HG03520 (cell line): ENCODE results near the gene LAMP1.
"Not testable (repeated sequence)": the region's sequence is repeated elsewhere in the genome, so short reads cannot be mapped to it uniquely, and the experiment has no call there.

ENCODE experiments used
- ATAC-seq: cut with Tn5 transposase; IDR thresholded peaks from one replicate; pipeline ENCODE4 v1.9.1; 2021; ENCODE audit warnings: mild to moderate bottlenecking, moderate library complexity; ENCODE audit not compliant: unreplicated experiment

Gene LAMP1, protein sequence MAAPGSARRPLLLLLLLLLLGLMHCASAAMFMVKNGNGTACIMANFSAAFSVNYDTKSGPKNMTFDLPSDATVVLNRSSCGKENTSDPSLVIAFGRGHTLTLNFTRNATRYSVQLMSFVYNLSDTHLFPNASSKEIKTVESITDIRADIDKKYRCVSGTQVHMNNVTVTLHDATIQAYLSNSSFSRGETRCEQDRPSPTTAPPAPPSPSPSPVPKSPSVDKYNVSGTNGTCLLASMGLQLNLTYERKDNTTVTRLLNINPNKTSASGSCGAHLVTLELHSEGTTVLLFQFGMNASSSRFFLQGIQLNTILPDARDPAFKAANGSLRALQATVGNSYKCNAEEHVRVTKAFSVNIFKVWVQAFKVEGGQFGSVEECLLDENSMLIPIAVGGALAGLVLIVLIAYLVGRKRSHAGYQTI

DNA sequence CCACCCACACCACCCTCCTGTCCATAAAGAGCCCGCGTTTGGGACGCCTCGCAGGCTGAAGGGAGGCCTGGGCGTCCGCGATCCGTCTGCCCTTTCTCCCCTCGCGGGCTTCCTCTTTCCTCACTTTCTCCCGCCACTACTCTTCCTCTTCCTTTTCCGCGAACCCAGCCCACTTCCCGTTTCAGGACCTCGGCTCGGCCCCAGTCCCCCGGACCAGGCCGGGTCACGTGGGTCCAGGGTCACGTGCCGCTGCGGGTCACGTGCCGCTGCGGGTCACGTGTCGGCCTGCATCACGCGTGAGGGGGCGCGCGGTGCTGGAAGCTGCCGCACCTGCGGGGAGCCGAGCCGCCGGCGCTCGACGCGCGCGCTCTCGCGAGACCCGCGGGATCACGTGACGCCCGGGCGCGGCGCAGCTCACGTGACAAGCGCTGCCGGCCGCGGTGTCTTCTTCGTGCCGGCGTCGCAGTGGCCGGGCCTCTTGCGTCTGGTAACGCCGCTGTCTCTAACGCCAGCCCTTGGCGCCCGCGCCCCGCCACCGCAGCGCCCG is at the start of gene LAMP1:
Gene LAMP1 (plus strand): TSS at position 417 of the 547 bp plus-strand sequence. CDS start 196 bp downstream, outside the sequence.
- peak; percentile 71 for ATAC-seq

DNA sequence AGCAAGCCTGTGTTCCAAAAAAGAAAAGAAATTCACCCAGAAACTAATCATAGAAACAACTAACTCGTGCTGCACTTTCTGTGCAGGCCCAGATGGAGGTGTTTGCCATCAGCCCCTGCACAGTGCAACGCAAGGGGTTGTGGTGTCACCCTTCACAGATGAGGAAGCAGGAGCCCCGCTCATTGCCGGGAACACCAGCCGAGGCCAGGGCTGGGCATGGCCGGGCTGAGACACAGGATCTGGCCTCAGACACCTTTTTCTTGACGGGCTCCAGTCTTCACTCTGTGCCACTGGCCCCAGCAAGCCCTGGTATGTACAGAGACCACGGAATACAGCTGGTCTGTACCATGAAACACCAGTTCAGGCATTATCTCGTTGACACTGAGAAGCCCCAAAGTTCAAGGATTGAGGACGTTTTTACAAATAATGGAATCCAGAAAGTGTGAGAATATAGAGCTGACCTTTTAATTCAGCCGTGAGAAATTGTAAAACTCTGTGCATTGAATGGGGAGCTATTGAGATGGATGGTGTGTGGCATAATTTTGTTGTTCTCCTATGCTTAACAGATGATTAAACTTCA is 44.4 kb upstream of the LAMP1 start:
- ATAC-seq: no peak

DNA sequence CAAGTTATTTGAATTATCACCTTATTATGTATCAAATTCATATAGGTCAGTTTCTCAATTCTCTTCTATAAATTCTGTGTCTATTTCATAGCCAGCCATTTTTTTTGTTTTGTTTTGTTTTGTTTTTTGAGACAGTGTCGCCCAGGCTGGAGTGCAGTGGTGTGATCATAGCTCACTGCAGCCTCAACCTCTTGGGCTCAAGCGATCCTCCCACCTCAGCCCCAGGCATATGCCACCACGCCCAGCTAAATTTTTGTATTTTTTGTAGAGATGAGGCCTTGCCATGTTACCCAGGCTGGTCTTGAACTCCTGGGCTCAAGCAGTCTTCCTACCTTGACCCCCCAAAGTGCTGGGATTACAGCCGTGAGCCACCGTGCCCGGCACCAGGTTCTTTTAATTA is 39.1 kb upstream of the LAMP1 start:
- not testable (repeated sequence) for ATAC-seq

DNA sequence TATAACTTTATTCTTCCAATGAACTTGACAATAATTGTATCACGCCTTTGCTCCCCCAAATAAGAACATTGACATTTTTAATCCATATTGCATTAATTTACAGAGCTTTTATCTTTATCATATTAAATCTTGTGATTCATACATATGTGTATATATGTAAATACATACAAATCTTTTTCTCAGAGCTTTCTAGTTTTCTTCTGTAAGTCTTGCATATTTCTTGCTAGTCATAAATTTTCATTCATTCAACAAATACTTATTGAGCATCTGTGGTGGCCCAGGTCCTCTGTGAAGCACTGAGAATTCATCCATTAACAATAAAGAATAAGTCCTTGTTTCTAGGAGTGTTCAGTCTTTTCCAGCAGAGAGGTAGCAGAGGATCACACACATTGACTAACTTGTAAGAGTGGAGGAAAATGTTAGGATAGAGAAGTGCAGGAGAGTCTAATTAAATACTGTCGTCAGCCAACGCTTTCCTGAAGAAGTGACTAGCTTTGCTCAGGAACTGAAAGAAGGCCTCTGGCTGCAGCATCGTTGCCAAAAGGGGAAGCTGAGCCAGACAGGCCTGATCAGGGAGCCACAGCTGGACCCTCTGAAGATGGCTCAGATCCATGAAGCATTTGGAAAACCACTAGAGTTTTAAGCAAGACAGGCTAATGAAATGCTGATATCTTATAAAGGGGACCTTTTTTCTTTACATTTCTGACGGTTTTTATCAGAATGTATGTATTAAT is 38.6 kb upstream of the LAMP1 start:
- ATAC-seq: no peak

DNA sequence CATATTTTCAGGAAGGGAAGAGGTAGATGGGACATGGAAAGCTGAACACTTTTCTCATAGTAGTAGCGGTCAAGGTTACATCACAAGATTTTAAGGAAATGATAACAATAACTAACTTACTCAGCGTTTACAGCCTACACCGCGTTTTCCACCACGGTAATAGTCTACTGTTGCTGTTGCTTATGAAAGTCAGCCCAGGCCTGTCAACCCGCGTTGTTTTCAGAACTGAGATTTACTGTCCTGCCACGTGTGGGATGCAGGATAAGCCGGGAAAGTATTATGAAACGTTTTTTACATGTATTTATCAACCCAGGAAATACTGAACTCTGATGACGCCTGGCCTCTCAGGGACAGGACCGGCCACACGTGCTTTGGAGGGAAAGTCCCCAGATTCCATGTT is 36.0 kb upstream of the LAMP1 start:
- ATAC-seq: no peak

DNA sequence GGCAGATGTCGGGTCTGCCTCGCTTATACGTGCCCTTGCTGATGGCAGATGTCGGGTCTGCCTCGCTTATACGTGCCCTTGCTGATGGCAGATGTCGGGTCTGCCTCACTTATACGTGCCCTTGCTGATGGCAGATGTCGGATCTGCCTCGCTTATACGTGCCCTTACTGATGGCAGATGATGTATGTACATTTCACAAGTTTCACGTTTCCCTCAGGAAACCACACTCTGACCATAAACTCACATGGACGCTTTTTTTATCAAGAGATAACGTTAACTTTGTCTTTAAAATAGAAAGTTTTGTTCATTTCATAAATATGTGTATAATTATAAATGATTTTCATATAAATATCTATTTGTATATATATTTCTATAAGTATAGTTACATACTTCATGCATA is 34.0 kb upstream of the LAMP1 start:
- ATAC-seq: not testable (repeated sequence)

DNA sequence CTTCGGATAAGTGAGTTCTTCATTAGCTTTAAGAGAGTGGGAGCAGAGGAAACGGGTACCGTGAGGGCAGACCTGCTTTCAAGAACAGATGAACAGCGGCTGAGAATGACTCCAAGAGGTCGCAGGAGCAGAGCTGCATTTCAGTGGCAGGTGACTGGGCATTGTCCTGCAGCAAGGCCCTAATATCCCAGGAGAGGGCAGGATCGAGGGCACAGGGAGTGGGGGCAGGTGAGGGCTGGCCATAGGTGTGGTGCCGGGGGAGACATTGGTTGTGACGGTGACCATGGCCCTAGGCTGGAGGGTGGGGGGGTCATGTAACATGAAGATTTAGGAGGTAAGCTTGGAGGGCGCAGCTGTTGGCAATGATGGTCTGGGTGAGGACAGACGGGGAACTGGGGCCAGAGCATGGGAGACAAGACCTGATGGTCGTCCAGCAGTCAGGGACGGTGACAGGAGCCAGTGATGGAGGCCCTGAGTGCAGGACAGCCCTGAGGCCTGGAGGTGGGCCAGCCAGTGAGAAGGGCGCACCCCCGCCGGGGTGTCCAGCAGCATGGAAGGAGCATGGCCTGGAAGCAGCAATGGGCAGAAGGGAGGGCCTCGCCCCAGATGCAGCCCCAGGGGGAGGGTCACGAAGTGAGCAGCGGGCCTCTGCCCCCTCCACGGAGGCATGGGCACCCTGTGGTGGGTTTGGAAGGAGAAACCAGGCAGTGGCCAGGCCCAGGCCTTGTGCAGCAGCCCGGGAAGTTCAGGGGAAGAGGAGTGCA is 29.2 kb upstream of the LAMP1 start:
- no peak for ATAC-seq

DNA sequence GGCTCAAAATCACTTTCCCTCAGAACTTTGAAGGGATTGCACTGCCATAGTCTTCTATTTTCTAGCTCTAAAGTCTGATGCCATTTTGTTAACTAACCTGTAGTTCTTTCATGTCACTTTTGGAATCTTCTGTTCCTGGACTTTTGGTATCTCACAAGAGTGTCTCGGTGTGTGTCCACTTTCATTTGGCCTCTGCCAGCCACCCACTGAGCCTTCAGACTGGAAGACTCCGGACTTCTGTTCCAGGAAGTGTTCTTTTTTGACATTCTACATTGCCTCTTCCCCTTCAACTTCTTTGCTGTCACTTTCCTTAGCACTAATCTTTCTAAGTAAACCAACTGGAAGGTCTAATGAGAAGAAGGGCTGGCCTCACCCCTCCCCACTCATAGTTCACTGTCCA is 25.0 kb upstream of the LAMP1 start:
- no peak for ATAC-seq

DNA sequence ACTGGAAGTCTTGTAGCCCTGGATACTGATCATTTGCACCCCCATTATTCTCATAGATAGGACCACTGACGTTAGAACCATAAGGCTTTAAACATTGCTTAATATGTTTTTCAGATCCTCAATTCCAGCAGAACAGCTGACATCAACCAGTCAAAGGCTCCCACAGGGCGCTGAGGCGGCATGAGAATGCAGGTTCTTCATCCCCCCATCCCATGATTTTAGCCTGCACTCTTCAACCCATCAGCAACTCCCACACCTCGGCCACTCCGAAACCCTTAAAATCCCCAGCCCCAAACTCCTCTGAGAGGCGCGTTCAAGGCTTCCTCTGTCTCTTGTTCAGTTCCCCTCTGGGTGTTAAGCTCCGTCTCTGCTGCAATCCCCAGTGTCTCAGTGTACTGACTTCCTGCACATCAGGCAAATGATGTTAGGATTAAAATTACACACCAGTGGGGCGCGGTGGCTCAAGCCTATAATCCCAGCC is 24.3 kb upstream of the LAMP1 start:
- no peak for ATAC-seq

DNA sequence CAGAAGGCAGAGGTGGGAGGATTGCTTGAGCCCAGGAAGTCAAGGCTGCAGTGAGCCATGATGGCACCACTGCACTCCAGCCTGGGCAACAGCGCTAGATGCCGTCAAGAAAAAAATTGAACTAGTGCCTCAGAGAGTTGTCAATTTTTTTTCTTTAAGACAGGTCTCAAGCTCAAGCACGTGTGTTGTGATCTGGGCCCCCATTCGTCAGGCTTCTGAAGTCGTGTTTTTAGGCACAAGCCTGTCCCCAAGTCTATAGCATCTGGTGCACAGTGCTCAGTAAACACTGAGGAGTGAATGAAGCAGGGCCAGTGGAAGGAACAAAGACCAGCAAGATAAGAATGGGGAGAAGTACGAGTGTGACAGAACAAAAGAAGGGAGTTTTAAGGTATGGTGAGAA is 23.7 kb upstream of the LAMP1 start:
- no peak for ATAC-seq

DNA sequence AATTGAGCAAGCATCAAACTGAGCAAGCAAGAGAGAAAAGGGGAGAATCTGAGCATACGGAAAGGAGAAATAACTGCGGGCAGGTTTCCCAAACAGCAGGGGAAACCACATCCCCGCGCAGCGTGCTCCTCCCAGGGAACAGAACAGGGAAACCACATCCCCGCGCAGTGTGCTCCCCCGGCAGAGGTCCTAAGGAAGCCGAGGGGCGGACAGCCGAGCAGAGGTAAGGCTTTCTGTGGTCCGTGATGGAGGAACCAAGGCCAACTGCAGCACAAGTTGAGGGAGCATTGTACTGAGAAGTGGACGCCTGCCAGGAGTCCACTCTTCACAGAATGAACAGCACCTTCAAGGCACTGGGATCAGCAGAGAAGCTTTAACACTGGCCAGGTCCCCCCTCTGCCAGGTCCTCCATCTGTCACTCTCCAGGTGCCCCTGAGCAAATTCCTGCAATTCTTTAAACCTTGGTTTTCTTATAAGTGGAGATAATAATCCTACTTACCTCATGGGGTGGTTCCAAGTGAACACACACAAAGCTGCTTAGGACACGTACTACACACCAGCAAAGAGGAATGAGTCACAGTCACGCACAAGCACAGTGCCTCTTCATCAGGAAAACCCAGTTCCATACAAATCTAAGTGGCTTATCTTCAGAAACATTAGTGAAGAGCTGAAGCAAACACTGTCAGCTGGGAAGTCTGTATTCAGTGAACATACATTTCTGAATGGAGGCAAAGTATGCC is 23.0 kb upstream of the LAMP1 start:
- no peak for ATAC-seq

DNA sequence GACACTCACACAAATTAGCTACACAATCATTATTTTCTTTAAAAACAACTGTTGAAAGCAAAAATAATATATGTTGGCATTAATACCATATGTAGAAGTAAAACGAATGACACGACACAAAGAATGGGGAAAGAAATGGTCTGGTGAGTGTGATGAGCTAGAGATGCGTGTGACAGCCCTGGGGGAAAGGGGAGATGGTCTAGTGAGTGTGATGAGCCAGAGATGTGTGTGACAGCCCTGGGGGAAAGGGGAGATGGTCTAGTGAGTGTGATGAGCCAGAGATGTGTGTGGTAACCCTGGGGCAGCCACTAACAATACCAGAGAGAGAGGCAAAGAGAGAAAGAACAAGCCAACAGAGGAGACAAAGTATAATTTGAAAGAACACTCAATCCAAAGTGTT is 22.3 kb upstream of the LAMP1 start:
- ATAC-seq: no peak

DNA sequence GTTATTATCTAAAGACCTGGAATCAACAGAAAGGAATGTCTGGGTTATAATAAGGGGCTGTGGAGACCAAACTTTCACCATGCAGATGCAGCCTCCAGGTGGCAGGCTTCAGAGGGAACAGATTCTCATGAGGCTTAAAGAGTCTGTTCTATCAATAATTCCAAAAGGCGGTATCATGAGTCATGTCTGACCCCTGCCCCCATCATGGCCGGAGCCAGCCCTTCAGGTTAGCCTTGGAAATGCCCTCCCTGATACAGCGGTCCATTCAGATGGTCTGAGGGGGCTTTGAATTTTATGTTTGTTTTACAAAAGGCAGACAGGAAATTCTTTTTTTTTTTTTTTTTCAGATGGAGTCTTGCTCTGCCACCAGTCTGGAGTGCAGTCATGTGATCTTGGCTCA is 21.7 kb upstream of the LAMP1 start:
- ATAC-seq: no peak

DNA sequence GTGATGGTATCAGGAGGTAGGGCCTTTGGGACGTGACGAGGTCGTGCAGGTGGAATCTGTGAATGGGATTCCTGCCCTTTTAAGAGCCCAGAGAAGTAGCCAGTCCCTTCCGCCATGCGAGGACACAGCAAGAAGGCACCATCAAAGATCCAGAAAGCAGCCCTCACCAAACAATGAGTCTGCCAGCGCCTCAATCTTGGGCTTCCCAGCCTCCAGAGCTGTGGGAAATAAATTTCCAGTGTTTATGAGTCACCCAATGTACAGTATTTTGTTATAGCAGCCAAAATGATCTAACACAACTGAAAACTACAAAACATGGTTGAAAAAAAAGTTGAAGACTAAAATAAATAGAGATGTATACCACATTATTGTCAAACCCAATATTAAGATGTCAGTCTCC is 16.9 kb upstream of the LAMP1 start:
- no peak for ATAC-seq

DNA sequence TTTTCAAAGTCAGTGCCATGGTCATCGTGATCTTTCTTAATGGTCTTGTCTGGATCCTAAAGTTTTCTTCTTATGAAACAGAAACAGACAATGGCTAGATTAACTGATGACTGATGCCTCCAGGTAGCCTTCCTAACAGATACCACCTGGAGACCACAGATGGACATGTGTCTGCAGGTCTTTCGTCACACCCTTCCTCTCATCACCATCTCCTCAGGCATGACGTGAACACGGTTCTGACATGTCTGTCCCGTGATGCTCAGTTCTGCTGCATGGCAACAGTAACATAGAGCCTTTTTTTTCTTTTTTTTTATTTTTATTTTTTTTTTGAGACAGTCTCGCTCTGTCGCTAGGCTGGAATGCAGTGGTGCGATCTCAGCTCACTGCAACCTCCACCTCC is 13.1 kb upstream of the LAMP1 start:
- ATAC-seq: no peak

DNA sequence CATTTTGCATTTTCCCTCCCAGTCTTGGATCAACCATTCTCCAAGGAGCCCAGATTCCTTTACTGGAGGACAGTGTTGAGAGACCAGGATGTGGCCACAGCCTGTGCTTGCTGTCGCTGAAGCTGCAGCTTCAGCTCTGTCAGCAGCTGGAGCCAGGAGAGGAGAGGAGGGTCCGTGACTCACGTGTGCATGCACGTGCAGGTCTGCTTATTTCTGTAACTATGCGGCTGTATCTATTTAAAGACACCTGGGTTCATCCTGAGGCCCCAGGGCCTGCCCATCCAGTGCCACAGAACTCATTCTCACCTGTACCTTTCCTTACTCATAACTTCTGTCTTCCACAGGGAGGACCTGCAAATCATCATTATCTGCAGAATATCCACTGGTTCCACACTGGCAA is 8.2 kb upstream of the LAMP1 start:
- ATAC-seq: no peak

DNA sequence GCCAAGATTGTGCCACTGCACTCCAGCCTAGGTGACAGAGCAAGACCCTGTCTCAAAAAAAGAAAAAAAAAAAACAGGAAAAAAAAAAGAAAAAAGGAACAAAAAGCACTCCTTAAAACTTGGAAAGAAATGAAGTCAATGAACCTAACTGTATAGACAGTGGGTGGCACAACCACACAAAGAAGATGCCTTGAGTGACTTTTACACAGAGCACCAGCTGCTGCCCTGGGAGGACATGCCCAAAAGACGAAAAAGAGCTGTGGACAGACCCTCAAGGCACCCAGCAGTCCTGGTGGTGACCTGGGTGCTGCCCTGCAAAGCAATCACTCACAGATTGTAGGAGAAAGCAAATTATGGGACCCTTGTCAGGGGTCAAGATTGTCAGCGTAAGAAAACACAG is 5.9 kb upstream of the LAMP1 start:
- no peak for ATAC-seq

DNA sequence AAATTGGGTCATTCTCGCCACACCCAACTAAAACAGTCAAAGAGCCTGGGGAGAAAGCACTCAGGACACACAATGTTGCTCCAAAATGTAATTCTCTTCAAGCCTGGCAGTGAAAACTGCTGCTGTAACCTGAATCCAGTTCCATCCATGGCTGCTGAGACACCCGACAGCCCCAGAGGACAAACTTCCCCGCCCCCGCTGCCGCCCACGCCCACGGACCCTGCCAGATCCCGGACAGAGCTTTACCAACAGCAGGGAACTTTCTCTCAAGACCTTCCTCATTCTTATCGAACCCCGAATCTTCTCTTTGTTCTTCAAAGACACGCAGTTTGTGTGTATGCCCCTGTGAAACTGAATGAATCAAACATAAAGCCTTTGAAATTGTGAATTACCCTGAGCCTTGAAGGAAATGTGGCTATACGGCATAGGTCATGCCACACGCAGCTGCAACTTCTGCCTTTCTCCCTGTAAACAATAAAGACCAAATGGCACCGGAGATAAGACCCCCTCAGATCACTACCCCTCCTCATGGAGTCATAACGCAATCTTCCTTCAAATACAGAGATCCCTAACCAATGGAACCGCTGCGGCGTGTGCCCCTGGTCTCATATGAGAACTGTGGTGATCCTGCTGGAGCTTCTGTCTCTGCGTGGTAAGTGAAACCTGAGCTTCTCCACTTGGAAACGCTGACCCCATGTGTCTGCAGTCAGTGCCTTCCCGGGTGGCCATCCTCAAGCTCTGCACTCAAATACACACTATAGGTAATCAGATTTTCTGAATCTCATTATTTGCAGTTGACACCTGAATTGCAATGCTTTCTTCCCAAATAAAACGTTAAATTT is 4.8 kb upstream of the LAMP1 start:
- no peak for ATAC-seq

DNA sequence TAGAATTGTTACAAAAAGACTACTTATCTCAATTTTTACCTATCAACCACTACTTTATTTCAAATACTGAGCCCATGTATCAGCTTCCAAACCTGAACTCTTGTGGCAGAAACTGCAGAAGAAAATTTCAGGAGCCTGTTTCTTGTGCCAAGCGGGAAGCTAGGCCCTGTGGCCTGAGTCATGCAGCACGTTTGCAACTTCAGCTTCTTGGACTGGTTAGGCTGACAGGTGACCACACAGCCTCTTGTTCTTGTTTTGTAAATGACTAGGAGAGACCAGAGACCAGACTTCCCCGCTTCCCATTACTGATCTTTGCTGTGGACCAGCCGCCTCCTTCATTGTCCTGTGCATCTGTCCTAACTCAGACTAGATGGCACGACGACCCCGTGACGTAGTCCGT is 3.4 kb upstream of the LAMP1 start:
- no peak for ATAC-seq
